ENCODE data around the gene MRC2. TPM values are rescaled to one million over a fixed set of nuclear protein-coding genes. Genes with fewer than 3 reads are reported as not detected.
"Not testable (repeated sequence)": the region's sequence is repeated elsewhere in the genome, so short reads cannot be mapped to it uniquely, and the experiment has no call there.

The MRC2 gene
- total and polyA plus RNA-seq, 2 experiments from 2014 or later: 222 to 756 TPM

DNA sequence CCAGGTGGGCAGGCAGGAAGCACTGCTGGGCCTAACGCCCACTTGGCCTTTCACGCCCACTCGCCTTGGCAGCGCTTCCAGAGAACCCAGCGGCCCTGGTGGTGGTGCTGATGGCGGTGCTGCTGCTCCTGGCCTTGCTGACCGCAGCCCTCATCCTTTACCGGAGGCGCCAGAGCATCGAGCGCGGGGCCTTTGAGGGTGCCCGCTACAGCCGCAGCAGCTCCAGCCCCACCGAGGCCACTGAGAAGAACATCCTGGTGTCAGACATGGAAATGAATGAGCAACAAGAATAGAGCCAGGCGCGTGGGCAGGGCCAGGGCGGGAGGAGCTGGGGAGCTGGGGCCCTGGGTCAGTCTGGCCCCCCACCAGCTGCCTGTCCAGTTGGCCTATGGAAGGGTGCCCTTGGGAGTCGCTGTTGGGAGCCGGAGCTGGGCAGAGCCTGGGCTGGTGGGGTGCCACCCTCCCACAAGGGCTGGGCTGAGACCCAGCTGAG, 64.7 kb downstream of the MRC2 start:
- Histone ChIP-seq H3K9me2 (ENCODE audit: insufficient read depth) (no peaks in the 10 kb centered on the region), H3K79me2 (ENCODE audit: insufficient read depth) (0 out of 2 replicates have a peak, but pooled peaks cover 1% of the 10 kb centered on the region), H3K4me1 (ENCODE audit: insufficient read depth) (peaks cover 13% of the 10 kb centered on the region), H3K27ac (no peak overlapping the region), H2AFZ (no peak overlapping the region), H3K4me3 (no peak overlapping the region), H3K36me3 (ENCODE audit: low read depth) (peaks cover 9% of the 10 kb centered on the region; the same call in 1 of the 2 replicates), H3K9ac (no peak overlapping the region), H3K4me2 (ENCODE audit: unreplicated experiment) (no peak overlapping the region), H3F3A (ENCODE audit: insufficient read depth) (peaks cover 30% of the 10 kb centered on the region), H3K9me3 (ENCODE audit: low read depth) (no peaks in the 10 kb centered on the region), H3K27me3 (replicated peaks; ENCODE audit: insufficient read depth) (no peaks in the 10 kb centered on the region), H4K20me1 (ENCODE audit: insufficient read depth) (no peaks in the 10 kb centered on the region)
- TF ChIP-seq EZH2phosphoT487 (IDR thresholded peaks at IDR 0.05; ENCODE audit: insufficient read depth, low read depth): no peak
- TF ChIP-seq EZH2 (IDR thresholded peaks at IDR 0.05; ENCODE audit: insufficient read depth, poor library complexity, severe bottlenecking): no peak
- 92 to 93% methylated on average over 17 to 20 of the region's 20 CpGs for WGBS, 2 experiments (ENCODE audit: low coverage in 1 of 2, low lambda C conversion rate in 2 of 2, missing lambda C conversion rate in 2 of 2)
- in situ Hi-C loops (cut with MboI): no loop called here
- no peak for DNase-seq

DNA sequence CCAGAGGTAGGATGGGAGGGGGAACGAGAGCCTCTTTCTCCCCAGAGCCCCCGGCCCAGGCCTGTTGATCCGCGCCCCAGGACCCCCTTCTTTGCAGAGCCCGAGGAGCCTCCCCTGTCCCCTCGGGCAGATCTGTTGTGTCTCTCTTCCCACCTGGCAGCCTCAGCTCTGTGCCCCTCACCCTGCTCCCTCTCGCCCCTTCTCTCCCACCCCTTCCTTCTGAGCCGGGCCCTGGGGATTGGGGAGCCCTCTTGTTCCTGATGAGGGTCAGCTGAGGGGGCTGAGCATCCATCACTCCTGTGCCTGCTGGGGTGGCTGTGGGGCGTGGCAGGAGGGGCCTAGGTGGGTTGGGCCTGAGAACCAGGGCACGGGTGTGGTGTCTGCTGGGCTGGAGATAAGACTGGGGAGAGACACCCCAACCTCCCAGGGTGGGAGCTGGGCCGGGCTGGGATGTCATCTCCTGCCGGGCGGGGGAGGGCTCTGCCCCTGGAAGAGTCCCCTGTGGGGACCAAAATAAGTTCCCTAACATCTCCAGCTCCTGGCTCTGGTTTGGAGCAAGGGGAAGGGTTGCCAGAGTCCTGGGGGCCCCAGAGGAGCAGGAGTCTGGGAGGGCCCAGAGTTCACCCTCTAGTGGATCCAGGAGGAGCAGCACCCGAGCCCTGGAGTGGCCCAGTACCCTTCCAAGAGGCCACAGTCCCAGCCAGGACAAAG, 65.4 kb downstream of the MRC2 start:
- DNase-seq: peak; percentile 61
- Histone ChIP-seq H3K4me1 (ENCODE audit: insufficient read depth) (peaks cover 13% of the 10 kb centered on the region), H3K36me3 (ENCODE audit: low read depth) (0 out of 2 replicates have a peak, but pooled peaks cover 6% of the 10 kb centered on the region), H4K20me1 (ENCODE audit: insufficient read depth) (no peaks in the 10 kb centered on the region), H3K4me2 (ENCODE audit: unreplicated experiment) (no peak overlapping the region), H3K9me3 (ENCODE audit: low read depth) (no peaks in the 10 kb centered on the region), H3F3A (ENCODE audit: insufficient read depth) (peaks cover 30% of the 10 kb centered on the region), H2AFZ (no peak overlapping the region), H3K27ac (no peak overlapping the region), H3K79me2 (ENCODE audit: insufficient read depth) (no peaks in the 10 kb centered on the region), H3K27me3 (replicated peaks; ENCODE audit: insufficient read depth) (no peaks in the 10 kb centered on the region), H3K9ac (no peak overlapping the region), H3K9me2 (ENCODE audit: insufficient read depth) (no peaks in the 10 kb centered on the region), H3K4me3 (no peak overlapping the region)
- WGBS, 2 experiments (ENCODE audit: low coverage in 1 of 2, low lambda C conversion rate in 2 of 2, missing lambda C conversion rate in 2 of 2): 72 to 73% methylated on average over 5 to 14 of the region's 14 CpGs
- in situ Hi-C loops (cut with MboI): no loop called here
- no peak for TF ChIP-seq EZH2phosphoT487 (IDR thresholded peaks at IDR 0.05; ENCODE audit: insufficient read depth, low read depth)
- no peak for TF ChIP-seq EZH2 (IDR thresholded peaks at IDR 0.05; ENCODE audit: insufficient read depth, poor library complexity, severe bottlenecking)

DNA sequence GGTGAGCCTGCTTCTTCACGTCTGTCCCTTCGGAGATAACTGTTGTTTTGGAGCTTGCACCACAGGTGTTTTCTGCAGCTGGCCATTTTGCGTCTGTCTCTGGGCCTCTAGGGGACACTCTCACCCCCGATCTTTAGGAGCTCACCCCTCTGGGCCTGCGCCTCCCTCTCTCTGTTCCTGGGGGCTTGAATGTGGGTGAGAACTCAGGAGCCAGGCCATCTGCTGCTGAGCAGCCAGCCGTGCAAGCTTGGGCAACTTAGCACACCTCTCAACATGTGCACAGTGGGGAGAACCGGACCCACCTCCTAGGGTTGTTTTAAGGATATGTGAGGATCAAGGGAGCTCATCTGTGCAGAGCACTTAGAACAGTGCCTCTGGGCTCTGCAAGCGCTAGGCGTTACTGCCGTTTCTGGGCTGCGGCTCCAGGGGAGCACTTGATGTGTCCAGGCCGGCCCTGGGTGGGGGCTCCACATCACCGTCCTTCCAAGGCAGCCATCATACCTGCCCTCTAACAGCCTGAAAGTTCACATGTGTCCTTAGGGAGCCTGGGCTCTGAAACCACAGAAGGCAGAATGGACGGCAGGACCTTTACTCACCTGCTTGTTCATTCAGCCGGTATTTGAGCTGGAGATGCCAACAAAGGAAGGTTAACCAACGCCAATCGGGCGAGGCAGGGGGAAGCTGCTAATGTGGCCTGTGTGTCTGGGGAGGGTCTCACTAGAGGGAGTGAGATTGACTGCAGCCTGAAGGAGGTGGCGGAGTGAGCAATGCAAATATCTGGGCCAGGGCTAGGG, 66.3 kb downstream of the MRC2 start:
- Histone ChIP-seq H3K9me3 (ENCODE audit: low read depth) (no peaks in the 10 kb centered on the region), H3K9me2 (ENCODE audit: insufficient read depth) (no peaks in the 10 kb centered on the region), H3F3A (ENCODE audit: insufficient read depth) (peaks cover 30% of the 10 kb centered on the region), H3K79me2 (ENCODE audit: insufficient read depth) (no peaks in the 10 kb centered on the region), H3K4me3 (no peak overlapping the region), H4K20me1 (ENCODE audit: insufficient read depth) (no peaks in the 10 kb centered on the region), H3K4me1 (ENCODE audit: insufficient read depth) (peaks cover 13% of the 10 kb centered on the region), H2AFZ (no peak overlapping the region), H3K27me3 (replicated peaks; ENCODE audit: insufficient read depth) (no peaks in the 10 kb centered on the region), H3K9ac (no peak overlapping the region), H3K27ac (no peak overlapping the region), H3K36me3 (ENCODE audit: low read depth) (0 out of 2 replicates have a peak, but pooled peaks cover under 1% of the 10 kb centered on the region), H3K4me2 (ENCODE audit: unreplicated experiment) (no peak overlapping the region)
- WGBS, 2 experiments (ENCODE audit: low coverage in 1 of 2, low lambda C conversion rate in 2 of 2, missing lambda C conversion rate in 2 of 2): 81 to 85% methylated on average over 19 of the region's 19 CpGs
- TF ChIP-seq EZH2 (IDR thresholded peaks at IDR 0.05; ENCODE audit: insufficient read depth, poor library complexity, severe bottlenecking): no peak
- no peak for TF ChIP-seq EZH2phosphoT487 (IDR thresholded peaks at IDR 0.05; ENCODE audit: insufficient read depth, low read depth)
- no peak for DNase-seq
- in situ Hi-C loops (cut with MboI): no loop called here

DNA sequence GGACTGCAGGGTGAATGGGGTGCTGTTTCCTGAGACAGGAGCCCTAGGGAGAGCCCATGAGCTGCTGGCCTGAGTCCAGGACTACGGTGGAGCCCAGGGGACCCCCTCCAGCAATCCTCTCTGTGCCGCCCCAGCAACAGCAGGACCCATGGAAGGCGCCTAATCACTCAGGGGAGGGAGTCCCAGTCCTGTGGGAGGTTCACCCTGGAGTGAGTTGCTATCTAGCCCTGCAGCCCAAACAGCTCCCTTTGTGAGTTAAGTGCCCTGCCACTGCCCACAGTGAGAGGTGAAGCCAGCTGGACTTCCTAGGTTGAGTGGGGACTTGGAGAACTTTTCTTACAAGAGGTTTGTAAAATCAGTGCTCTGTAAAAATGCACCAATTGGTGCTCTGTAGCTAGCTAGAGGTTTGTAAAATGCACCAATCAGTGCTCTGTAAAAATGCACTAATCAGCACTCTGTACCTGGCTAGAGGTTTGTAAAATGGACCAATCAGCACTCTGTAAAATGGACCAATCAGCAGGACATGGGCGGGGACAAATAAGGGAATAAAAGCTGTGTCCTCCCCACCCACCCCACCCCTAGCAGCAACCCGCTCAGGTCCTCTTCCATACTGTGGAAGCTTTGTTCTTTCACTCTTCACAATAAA, 67.7 kb downstream of the MRC2 start:
- H3K9me3 ChIP-seq (ENCODE audit: low read depth); DNase-seq; H3K36me3 ChIP-seq (ENCODE audit: low read depth); H3K9ac ChIP-seq; H4K20me1 ChIP-seq (ENCODE audit: insufficient read depth); H3K4me2 ChIP-seq (ENCODE audit: unreplicated experiment); H3K79me2 ChIP-seq (ENCODE audit: insufficient read depth); H3K27ac ChIP-seq; H3K9me2 ChIP-seq (ENCODE audit: insufficient read depth); H3K27me3 ChIP-seq (replicated peaks; ENCODE audit: insufficient read depth); H2AFZ ChIP-seq; in situ Hi-C loops (cut with MboI); H3K4me3 ChIP-seq: not testable (repeated sequence)
- Histone ChIP-seq H3K4me1 (ENCODE audit: insufficient read depth) (peaks cover 13% of the 10 kb centered on the region), H3F3A (ENCODE audit: insufficient read depth) (peaks cover 30% of the 10 kb centered on the region)
- WGBS, 2 experiments (ENCODE audit: low coverage in 1 of 2, low lambda C conversion rate in 2 of 2, missing lambda C conversion rate in 2 of 2): 77 to 80% methylated on average over 5 of the region's 5 CpGs

Measured in GM23248 (cell line).